MCF 10A (cell line): ENCODE results near the gene TFCP2. TPM values are rescaled to one million over a fixed set of nuclear protein-coding genes. Genes with fewer than 3 reads are reported as not detected.

ENCODE experiments used
- BruUV-seq: library from RNA; stranded (reverse); fragments of 400-500 nt; replicated peaks from 2 replicates; lab custom pipeline; 2021; lab: Mats Ljungman, UMichigan
- CTCF ChIA-PET: fragments of 300-600 bp; sonication (Branson Sonifier 250); formaldehyde crosslinking; extraction: SDS; loops from one replicate; lab custom pipeline; 2021; ENCODE audit warnings: antibody characterized with exemption, inconsistent platforms; lab: Yijun Ruan, JAX
- POLR2A ChIA-PET: fragments of 300-600, 350-650 bp; sonication (Branson Sonifier 250); formaldehyde crosslinking; extraction: SDS; loops from one replicate; lab custom pipeline; 2020; ENCODE audit warnings: antibody characterized with exemption, inconsistent platforms; lab: Yijun Ruan, JAX
- DNase-seq: peaks from one replicate; pipeline ENCODE4 v3.0.0-alpha.2; 2018; ENCODE audit not compliant: unreplicated experiment
- H3K27ac Mint-ChIP-seq: one replicate; pipeline ENCODE4 v1.8.0; 2022; ENCODE audit warnings: mild to moderate bottlenecking, low read depth, mixed read lengths; ENCODE audit not compliant: unreplicated experiment
- H3K27me3 Mint-ChIP-seq: one replicate; pipeline ENCODE4 v1.8.0; 2022; ENCODE audit warnings: mixed read lengths; ENCODE audit not compliant: insufficient read depth, unreplicated experiment
- H3K36me3 Mint-ChIP-seq: one replicate; pipeline ENCODE4 v1.8.0; 2022; ENCODE audit warnings: mild to moderate bottlenecking, moderate library complexity, mixed read lengths; ENCODE audit not compliant: insufficient read depth, unreplicated experiment
- H3K4me1 Mint-ChIP-seq: one replicate; pipeline ENCODE4 v1.8.0; 2022; ENCODE audit warnings: mixed read lengths; ENCODE audit not compliant: insufficient read depth, unreplicated experiment
- H3K4me3 Mint-ChIP-seq: one replicate; pipeline ENCODE4 v1.8.0; 2022; ENCODE audit warnings: mild to moderate bottlenecking, moderate library complexity, mixed read lengths; ENCODE audit not compliant: unreplicated experiment
- H3K9me3 Mint-ChIP-seq: one replicate; pipeline ENCODE4 v1.8.0; 2022; ENCODE audit warnings: mixed read lengths; ENCODE audit not compliant: unreplicated experiment
- CTCF ChIP-seq: fragments of 200-600 bp; IDR thresholded peaks from one replicate; pipeline ENCODE4 v1.8.0; 2022; ENCODE audit warnings: antibody characterized with exemption, mild to moderate bottlenecking; ENCODE audit not compliant: unreplicated experiment
- intact Hi-C: fragments of 100-400 bp; cut with micrococcal nuclease; formaldehyde crosslinking; loops from 2 replicates; pipeline ENCODE4 v1.14.1; 2022
- total RNA-seq: library from RNA; stranded (reverse); gene quantifications from 2 replicates; pipeline ENCODE4 v1.2.3, GENCODE V29; 2022

The TFCP2 gene
- total RNA-seq, 1 experiment from 2014 or later: 34.9 TPM

GRCh38 chr12:51192284-51192671 lies 19.3 kb upstream of the TFCP2 start:
- no TSS peak for BruUV-seq
- intact Hi-C loops: no loop called here
- DNase-seq: no peak
- Mint-ChIP-seq H3K9me3 (no peaks in the 10 kb centered on the region), H3K27ac (no peak overlapping the region), H3K4me3 (no peak overlapping the region), H3K27me3 (no peaks in the 10 kb centered on the region), H3K36me3 (no peaks in the 10 kb centered on the region), H3K4me1 (no peaks in the 10 kb centered on the region)
- POLR2A ChIA-PET: no interaction called here
- TF ChIP-seq CTCF: no peak
- CTCF ChIA-PET: interaction anchor here (1.0 kb wide), 1 partner anchor 156 kb away, joined by 3 read pairs; no protein-coding TSS in a partner anchor

GRCh38 chr12:51191516-51192283 lies 18.8 kb upstream of the TFCP2 start:
- POLR2A ChIA-PET: no interaction called here
- H3K27me3 Mint-ChIP-seq: no peaks in the 10 kb centered on the region
- no peak for TF ChIP-seq CTCF
- intact Hi-C loops: no loop called here
- H3K36me3 Mint-ChIP-seq: no peaks in the 10 kb centered on the region
- CTCF ChIA-PET: interaction anchor here (1.0 to 1.2 kb wide), 2 partner anchors 9 to 157 kb away, joined by 3 to 4 read pairs; no protein-coding TSS in a partner anchor
- H3K4me1 Mint-ChIP-seq: no peaks in the 10 kb centered on the region
- H3K4me3 Mint-ChIP-seq: no peak overlapping the region
- no peak overlapping the region for H3K27ac Mint-ChIP-seq
- no peaks in the 10 kb centered on the region for H3K9me3 Mint-ChIP-seq
- no peak for DNase-seq
- BruUV-seq: no TSS peak

- Mint-ChIP-seq H3K9me3 (no peaks in the 10 kb centered on the region), H3K27me3 (no peaks in the 10 kb centered on the region), H3K27ac (no peak overlapping the region), H3K36me3 (no peaks in the 10 kb centered on the region), H3K4me3 (no peak overlapping the region), H3K4me1 (no peaks in the 10 kb centered on the region)
- BruUV-seq: no TSS peak
- no peak for DNase-seq
- CTCF ChIA-PET: interaction anchor here (1.2 kb wide), 1 partner anchor 8 kb away, joined by 4 read pairs; no protein-coding TSS in a partner anchor
- intact Hi-C loops: no loop called here
- TF ChIP-seq CTCF: no peak
- POLR2A ChIA-PET: no interaction called here
Observed at GRCh38 chr12:51190820-51191219, 17.9 kb upstream of the TFCP2 start.

- POLR2A ChIA-PET: interaction anchor here (0.8 kb wide), 1 partner anchor 19 kb away, joined by 3 read pairs; no protein-coding TSS in a partner anchor
- no peak for DNase-seq
- Mint-ChIP-seq H3K36me3 (no peaks in the 10 kb centered on the region), H3K27me3 (no peaks in the 10 kb centered on the region), H3K4me1 (no peaks in the 10 kb centered on the region), H3K9me3 (no peaks in the 10 kb centered on the region), H3K27ac (no peak overlapping the region), H3K4me3 (no peak overlapping the region)
- CTCF ChIA-PET: interaction anchor here (0.7 kb wide), 1 partner anchor 203 kb away, joined by 6 read pairs; no protein-coding TSS in a partner anchor
- BruUV-seq: no TSS peak
- intact Hi-C loops: no loop called here
- TF ChIP-seq CTCF: no peak
Observed at GRCh38 chr12:51189790-51190355, 16.9 kb upstream of the TFCP2 start.
